Right renal pelvis (tissue), 4 donors: Measurements from ENCODE around the gene CTNNBL1. TPM values are rescaled to one million over a fixed set of nuclear protein-coding genes. Genes with fewer than 3 reads are reported as not detected.
"Not testable (repeated sequence)": the region's sequence is repeated elsewhere in the genome, so short reads cannot be mapped to it uniquely, and the experiment has no call there.

Source experiments
- DNase-seq, 4 donors: peaks; one replicate each; pipeline ENCODE4 v3.0.0-alpha.2; 2013; ENCODE audit warnings: low read depth in 4 of 4, low spot score in 3 of 4, missing footprints in 1 of 4
- polyA plus RNA-seq, 4 donors: library from polyadenylated mRNA; unstranded; fragments of 120-200 nt; gene quantifications; one replicate each; pipeline ENCODE4 v1.2.1, GENCODE V29; 2013; ENCODE audit not compliant: insufficient read length in 4 of 4

CTNNBL1 gene
- polyA plus RNA-seq, 4 donors, result 45.6 to 53.7 (median 50.5) TPM

- no peak for DNase-seq
Observed at GRCh38 chr20:37677969-37678861, 15.6 kb upstream of the CTNNBL1 start.

- DNase-seq, result not testable (repeated sequence)
Observed at GRCh38 chr20:37679751-37680150, 14.1 kb upstream of the CTNNBL1 start.

- DNase-seq, result no peak
Observed at GRCh38 chr20:37680420-37680819, 13.4 kb upstream of the CTNNBL1 start.

- DNase-seq, result no peak
Observed at GRCh38 chr20:37681384-37682112, 12.3 kb upstream of the CTNNBL1 start.

GRCh38 chr20:37683146-37683545 lies 10.7 kb upstream of the CTNNBL1 start:
- DNase-seq, result not testable (repeated sequence)

GRCh38 chr20:37686762-37687477 lies 6.9 kb upstream of the CTNNBL1 start:
- no peak for DNase-seq

GRCh38 chr20:37687478-37687805 lies 6.4 kb upstream of the CTNNBL1 start:
- no peak for DNase-seq

- DNase-seq, result no peak
Observed at GRCh38 chr20:37688093-37688492, 5.7 kb upstream of the CTNNBL1 start.

GRCh38 chr20:37690626-37691369 lies 3.0 kb upstream of the CTNNBL1 start:
- DNase-seq, result no peak

GRCh38 chr20:37692459-37693166 lies 1.2 kb upstream of the CTNNBL1 start:
- no peak for DNase-seq

- no peak for DNase-seq
Observed at GRCh38 chr20:37693242-37693634, 592 bp upstream of the CTNNBL1 start.

GRCh38 chr20:37695684-37696342 lies 2.0 kb downstream of the CTNNBL1 start:
- no peak for DNase-seq

GRCh38 chr20:37697314-37697713 lies 3.5 kb downstream of the CTNNBL1 start:
- DNase-seq, result no peak

- DNase-seq, result no peak
Observed at GRCh38 chr20:37699202-37699601, 5.4 kb downstream of the CTNNBL1 start.

GRCh38 chr20:37700301-37700700 lies 6.5 kb downstream of the CTNNBL1 start:
- no peak for DNase-seq

- not testable (repeated sequence) for DNase-seq
Observed at GRCh38 chr20:37701676-37702075, 7.8 kb downstream of the CTNNBL1 start.

- DNase-seq, result no peak
Observed at GRCh38 chr20:37702403-37703034, 8.7 kb downstream of the CTNNBL1 start.

- no peak for DNase-seq
Observed at GRCh38 chr20:37703035-37703845, 9.4 kb downstream of the CTNNBL1 start.
